GM12873 (cell line): Measurements from ENCODE around the gene TOR3A.

Experiments
- TF ChIP-seq, protein P1 (sequence below): IDR thresholded peaks from 2 replicates; pipeline ENCODE4 v1.5.1; 2012; ENCODE audit warnings: low read depth, mild to moderate bottlenecking, moderate library complexity, low read length, control low read depth; ENCODE audit not compliant: insufficient read depth; ENCODE audit errors: missing control alignments

Gene TOR3A

GRCh38 chr1:179043907-179044306, 38.0 kb upstream of the TOR3A start:
- TF ChIP-seq, protein P1, sequence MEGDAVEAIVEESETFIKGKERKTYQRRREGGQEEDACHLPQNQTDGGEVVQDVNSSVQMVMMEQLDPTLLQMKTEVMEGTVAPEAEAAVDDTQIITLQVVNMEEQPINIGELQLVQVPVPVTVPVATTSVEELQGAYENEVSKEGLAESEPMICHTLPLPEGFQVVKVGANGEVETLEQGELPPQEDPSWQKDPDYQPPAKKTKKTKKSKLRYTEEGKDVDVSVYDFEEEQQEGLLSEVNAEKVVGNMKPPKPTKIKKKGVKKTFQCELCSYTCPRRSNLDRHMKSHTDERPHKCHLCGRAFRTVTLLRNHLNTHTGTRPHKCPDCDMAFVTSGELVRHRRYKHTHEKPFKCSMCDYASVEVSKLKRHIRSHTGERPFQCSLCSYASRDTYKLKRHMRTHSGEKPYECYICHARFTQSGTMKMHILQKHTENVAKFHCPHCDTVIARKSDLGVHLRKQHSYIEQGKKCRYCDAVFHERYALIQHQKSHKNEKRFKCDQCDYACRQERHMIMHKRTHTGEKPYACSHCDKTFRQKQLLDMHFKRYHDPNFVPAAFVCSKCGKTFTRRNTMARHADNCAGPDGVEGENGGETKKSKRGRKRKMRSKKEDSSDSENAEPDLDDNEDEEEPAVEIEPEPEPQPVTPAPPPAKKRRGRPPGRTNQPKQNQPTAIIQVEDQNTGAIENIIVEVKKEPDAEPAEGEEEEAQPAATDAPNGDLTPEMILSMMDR = no peak

GRCh38 chr1:179046808-179047635, 34.8 kb upstream of the TOR3A start:
- TF ChIP-seq, protein P1 = no peak

- TF ChIP-seq, protein P1 = no peak
Measured at GRCh38 chr1:179047636-179047997, 34.3 kb upstream of the TOR3A start.

DNA sequence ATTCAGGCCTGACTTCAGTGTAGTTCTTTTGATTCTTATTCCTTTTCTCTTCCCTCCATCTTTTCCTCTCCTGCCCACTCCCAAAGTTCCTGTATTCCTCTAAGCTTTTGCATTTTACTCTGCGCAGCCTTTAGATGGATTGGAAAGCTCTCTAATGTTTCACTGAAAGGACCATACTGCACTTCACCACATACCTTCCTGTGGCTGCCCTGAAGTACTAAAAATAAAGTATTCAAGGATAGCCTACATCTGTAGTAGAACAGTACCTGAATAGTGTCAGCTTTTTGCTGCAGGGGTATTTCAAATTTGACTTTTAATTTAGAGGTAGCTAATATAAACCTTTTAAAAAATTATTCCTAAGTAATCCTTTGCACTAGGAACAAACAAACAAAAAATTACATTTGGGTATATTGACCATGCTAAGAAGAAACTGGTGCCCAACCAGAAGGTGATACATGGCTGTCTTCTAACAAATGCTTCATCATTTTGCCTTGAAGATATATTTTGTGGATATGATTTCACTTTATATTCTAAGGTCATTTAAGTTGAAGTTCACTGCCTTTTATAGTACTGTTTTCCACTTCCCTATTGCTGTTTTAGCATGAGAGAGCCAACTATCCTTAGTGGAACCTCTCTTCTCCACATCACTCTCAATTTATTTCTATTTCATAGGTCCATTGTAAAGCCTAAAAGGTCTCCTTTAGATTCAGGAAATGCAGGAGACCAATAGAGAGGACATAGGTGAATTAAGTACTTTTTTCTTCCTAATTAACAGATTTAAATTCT, 33.3 kb upstream of the TOR3A start:
- TF ChIP-seq, protein P1 = no peak

DNA sequence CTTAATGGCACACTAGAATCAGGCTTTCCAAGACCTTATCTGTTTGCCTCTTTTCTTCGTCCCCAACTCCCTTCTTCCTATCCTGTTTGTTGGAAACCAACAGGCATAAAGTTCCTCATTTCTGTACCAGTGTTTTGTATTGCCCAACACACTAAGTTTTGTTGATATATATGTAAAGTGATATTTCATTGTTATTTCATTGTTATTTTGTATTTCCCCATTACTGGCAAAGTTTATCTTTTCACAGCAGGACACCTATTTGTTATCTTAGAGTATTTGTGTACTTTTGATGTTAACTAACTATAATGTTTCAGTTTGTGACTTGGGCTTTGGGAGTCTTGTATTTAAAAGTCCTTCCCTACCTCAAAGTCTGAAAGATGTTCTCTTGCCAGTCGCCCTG, 29.1 kb upstream of the TOR3A start:
- TF ChIP-seq, protein P1 = no peak

GRCh38 chr1:179053486-179053885, 28.4 kb upstream of the TOR3A start:
- TF ChIP-seq, protein P1 = no peak

- TF ChIP-seq, protein P1 = no peak
Measured at GRCh38 chr1:179055937-179056336, 25.9 kb upstream of the TOR3A start.
